GM19324 (cell line): ENCODE measurements around the gene TMEM86A.
"Not testable (repeated sequence)": the region's sequence is repeated elsewhere in the genome, so short reads cannot be mapped to it uniquely, and the experiment has no call there.

Experiments used
- ATAC-seq: cut with Tn5 transposase; IDR thresholded peaks from one replicate; pipeline ENCODE4 v1.9.1; 2021; ENCODE audit warnings: mild to moderate bottlenecking, moderate library complexity; ENCODE audit not compliant: unreplicated experiment, low FRiP score

The TMEM86A gene, protein sequence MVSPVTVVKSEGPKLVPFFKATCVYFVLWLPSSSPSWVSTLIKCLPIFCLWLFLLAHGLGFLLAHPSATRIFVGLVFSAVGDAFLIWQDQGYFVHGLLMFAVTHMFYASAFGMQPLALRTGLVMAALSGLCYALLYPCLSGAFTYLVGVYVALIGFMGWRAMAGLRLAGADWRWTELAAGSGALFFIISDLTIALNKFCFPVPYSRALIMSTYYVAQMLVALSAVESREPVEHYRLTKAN

DNA sequence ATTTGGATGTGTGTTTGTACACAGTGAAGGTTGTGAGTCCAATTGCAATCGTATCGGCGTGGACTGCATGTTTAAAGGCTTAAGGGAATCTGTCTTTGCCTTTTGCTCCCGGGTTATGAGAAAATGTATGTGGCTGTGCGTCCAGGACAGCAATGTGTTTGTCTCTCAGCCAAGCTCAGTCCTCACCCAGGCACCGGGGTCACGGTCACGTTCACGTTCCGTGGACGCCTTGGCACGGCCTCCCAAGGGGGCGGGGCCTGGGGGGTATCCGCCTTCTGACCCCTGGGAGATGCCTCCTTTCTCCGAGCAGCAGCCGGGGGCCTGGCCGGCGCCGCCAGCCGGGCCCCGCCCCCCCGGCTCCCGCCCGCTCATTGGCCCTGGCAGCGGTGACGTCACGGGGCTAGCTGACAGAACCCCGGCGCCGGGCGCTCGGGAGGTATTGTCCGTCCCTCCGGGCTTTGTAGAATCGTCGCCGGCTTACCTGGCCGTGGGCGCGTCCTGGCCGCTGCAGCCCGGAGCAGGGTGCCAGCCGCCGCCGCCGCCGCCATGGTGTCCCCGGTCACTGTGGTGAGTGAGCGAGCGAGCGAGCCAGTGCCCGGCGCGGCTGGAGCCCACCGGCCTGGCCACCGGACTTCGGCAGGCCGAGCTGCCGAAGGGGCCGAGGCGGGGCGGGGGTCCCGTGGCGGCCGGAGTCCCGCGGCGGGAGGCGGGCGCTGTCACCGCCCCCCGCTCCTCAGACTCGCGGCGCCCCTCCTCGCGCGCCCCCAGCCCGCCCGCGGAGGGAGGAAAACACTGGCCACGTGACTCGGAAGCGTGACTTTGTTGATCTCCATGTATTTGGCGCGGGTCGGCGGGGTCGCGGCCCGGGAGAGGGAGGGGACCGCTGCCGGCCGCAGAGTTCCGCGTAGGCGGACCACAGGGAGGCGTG is at the start of gene TMEM86A:
TMEM86A (plus strand) TSS at position 439 of the 928 bp plus-strand sequence; CDS start at position 547, 108 bp downstream.
- ATAC-seq = peak; percentile 92

DNA sequence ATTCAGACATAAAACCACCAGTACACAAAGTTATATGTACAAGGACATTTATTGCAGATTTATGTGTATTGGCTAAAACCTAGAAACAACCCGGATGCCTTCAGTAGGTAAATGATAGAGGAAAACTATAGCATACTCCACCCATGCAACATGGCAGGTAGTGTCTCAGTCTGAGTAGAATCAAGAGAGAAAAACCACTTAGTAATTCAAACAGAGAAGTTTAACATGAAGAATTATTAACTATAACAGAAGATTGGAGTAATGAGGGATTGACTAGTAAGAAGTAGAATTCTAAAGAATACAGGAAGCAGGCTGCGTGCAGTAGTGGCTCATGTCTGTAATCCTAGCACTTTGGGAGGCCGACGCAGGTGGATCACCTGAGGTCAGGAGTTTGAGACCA is 48.2 kb upstream of the TMEM86A start:
- ATAC-seq = no peak

DNA sequence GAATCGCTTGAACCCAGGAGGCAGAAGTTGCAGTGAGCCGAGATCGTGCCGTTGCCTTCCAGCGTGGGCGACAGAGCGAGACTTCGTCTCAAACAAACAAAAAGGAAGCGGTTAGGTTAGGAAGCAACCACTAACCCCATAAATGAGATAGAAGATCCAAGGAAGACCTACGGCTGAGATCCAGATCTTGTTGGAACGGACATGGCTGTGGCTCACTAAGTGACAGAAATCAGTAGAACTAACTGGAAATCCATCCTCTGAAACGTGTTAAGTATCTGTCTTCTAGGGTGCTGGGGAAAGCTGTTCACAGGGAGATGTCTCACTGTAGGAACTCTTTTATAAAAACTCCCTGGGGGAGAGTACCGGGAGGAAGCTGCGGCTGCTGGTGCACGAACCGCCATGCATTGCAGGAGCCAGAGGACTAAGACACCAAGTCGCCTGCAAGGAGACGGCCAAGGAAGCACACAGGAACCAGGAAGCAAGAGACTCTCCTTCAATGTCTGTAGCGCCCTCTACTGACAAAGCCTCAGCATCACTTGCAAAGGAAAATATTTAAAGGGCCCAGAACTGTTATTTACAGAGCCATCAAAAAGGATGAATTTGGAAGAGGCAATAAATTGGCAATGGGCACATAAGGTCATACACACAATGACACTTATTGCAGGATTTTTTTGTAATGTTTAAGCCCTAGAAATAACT is 47.6 kb upstream of the TMEM86A start:
- no peak for ATAC-seq

DNA sequence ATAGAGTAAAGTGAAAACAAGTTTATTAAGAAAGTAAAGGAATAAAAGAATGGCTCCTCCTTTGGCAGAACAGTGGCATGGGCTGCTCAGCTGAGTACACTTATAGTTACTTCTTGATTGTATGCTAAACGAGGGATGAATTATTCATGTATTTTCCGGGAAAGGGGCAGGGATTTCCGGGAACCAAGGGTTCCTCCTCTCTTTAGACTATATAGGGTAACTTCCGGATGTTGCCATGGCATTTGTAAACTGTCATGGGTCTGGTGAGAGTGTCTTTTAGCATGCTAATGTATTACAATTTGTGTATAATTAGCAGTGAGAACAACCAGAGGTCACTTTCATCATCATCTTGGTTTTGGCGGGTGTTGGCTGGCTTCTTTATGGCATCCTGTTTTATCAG is 40.9 kb upstream of the TMEM86A start:
- no peak for ATAC-seq

DNA sequence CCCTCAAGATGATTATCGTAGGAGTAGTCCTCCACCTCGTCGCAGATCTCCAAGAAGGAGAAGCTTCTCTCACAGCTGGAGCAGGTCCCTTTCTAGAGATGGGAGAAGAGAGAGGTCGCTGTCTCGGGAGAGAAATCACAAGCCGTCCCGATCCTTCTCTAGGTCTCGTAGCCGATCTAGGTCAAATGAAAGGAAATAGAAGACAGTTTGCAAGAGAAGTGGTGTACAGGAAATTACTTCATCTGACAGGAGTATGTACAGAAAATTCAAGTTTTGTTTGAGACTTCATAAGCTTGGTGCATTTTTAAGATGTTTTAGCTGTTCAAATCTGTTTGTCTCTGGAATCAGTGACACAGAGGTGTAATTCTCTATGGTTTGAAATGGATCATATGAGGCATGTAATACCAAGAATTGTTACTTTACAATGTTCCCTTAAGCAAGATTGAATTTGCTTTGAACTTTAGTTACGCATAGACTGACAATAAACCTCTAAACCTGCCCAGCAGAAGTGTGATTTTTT is 33.2 kb upstream of the TMEM86A start:
- ATAC-seq = not testable (repeated sequence)

DNA sequence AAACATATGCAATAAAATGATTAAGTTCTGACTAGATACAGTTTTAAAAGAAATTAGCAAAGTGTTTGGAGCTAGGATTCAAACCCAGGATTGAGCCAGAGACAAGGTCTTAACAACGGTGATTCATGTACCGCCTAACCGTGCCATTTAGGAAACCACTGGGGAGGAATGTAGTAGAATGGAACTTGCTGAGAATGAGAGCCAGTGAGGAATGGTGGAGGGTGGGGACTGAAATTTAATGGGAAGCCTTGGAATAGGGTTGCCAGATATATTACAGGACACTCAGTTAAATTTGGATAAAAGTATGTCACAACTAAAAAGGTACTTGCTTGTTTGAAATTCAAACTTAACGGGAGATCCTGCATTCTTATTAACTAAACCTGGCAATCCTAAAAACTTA is 30.4 kb upstream of the TMEM86A start:
- ATAC-seq = no peak

DNA sequence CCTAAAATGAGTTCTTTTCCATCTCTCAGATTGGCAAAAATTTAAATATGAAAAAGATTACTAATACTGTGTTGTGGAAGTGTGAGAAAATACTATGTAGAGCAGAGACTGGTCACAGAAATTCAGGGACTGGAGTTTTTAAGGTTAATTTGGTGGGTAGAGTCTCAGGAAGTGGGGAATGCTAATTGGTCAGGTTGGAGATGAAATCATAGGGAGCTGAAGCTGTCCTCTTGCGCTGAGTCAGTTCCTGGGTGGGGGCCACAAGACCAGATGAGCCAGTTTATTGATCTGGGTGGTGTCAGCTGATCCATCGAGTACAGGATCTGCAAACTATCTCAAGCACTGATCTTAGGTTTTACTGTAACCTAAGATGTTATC is 29.4 kb upstream of the TMEM86A start:
- no peak for ATAC-seq

DNA sequence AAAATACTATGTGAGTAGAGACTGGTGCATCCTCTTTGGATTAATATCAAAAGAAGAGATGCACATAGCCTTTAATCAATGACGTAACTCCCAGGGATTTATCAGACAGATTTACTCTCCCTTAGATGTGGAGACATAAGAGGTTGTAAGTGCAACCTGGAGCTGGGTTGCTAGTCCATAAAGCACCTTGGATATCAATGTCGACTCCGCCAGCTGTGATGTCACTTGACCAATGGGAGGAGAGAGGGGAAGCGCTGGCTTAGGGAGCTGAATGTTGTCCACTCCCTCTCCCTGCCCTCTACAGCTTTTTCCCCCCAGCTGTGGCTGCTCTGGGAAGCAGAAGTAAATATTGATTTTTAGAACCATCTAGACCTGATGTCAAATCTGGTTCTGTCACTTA is 28.9 kb upstream of the TMEM86A start:
- no peak for ATAC-seq

DNA sequence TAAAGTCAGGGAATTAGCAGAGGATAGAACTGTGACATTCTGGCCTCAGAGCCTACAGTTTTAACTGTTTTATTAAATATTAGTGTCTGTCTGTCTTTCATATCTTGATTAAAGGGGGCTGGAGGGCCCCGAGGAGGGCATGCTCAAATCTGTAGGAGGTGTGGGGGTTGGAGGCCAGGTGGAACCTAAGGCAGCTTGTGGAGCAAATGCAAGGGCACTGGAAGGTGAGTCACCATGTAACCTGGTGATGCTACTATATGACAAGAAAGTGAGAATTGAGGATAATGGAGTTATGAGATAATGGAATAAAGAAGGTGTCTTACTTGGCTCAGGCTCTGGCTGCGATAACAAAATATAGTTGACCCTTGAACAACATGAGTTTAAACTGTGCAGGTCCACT is 27.3 kb upstream of the TMEM86A start:
- ATAC-seq = no peak

DNA sequence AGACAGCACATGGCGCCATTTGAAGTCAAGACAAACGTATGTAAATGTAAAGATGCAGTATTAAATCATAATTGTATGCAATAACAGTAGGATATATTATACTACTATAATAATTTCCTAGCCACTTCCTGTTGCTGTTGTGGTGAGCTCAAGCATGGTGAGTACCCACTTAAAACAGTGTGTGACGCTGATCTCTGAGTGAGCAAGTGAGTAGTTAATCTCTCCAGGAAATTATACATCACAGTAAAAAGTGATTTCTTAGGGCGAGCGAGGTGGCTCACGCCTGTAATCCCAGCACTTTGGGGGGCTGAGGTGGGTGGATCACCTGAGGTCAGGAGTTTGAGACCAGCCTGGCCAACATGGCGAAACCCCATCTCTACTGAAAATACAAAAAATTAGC is 26.4 kb upstream of the TMEM86A start:
- not testable (repeated sequence) for ATAC-seq

DNA sequence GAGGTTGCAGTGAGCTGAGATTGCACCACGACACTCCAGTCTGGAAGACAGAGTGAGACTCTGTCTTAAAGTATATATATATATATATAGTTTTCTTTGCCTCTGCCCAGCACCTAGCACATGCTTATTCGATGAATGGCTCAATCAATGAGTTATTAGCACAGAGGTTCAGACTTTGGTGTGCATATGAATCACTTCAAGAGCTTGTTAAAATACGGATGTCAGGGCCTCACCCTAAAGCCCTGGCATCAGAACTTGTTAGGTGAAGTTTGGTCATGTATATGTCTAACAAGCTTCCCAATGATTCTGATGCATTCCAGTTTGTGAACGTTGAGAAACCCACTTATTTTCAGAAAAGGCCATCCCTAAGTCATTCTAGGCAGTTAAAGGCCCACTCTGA is 21.8 kb upstream of the TMEM86A start:
- no peak for ATAC-seq

DNA sequence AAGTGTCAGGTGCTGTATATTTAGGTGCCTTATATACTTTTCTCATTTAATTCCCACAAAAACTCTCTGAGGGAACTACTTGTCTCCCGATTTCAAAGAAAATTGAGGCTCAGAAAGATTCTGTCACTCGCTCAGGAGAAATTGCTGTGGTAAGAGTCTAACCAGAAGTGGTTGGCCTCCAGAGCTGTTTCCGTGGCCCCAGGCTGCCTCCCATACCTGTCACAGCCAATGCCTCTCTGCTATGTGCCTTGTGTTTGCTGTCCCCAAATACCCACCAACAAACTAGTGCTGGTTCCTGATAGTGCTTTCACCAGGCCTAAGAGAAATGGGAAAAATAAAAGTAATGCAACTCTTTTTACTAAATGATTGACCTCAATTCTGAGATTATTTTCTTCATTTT is 21.0 kb upstream of the TMEM86A start:
- ATAC-seq = no peak

DNA sequence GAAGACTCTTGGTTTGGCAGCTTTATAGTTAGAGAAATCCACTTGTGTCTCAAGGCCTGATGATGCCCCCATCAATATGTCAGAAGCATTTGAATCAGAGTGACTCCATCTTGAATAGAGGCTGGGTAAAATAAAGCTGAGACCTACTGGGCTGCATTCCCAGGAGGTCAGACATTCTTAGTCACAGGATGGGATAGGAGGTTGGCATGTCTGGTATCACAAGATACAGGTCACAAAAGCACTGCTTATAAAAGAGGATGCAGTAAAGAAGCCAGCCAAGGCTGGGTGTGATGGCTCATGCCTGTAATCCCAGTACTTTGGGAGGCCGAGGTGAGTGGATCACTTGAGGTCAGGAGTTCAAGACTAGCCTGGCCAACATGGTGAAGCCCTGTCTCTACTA is 16.6 kb upstream of the TMEM86A start:
- ATAC-seq = not testable (repeated sequence)

DNA sequence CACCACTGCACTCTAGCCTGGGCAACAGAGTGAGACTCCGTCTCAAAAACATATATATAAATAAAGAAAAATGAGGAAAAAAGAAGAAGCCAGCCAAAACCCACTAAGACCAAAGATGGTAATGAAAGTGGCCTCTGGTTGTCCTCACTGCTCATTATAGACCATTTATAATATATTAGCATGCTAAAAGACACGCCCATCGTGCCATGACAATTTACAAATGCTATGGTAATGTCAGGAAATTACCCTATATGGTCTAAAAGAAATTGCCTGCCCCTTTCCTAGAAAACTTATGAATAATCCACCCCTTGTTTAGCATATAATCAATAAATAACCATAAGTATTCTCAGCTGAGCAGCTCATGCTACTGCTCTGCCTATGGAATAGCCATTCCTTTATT is 16.1 kb upstream of the TMEM86A start:
- no peak for ATAC-seq

DNA sequence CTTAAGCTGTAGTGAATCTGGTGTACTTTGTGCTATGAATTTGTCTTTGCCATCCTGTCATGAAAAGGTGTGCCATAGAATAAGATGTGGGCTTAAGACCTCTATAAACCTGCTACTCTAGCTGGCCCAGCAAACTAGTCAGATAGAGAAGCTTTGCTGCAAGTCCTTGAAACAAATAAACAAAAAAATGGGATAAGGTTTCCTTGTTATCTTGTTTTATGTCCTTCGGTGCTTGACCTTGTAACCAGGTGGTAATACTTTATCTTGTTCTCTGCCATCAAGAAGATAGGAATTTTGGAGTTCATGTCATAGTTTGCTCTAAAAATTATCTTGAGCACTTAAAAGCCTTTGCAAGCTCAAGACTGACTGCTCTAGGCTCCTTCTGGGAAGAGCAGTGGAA is 14.3 kb upstream of the TMEM86A start:
- no peak for ATAC-seq

DNA sequence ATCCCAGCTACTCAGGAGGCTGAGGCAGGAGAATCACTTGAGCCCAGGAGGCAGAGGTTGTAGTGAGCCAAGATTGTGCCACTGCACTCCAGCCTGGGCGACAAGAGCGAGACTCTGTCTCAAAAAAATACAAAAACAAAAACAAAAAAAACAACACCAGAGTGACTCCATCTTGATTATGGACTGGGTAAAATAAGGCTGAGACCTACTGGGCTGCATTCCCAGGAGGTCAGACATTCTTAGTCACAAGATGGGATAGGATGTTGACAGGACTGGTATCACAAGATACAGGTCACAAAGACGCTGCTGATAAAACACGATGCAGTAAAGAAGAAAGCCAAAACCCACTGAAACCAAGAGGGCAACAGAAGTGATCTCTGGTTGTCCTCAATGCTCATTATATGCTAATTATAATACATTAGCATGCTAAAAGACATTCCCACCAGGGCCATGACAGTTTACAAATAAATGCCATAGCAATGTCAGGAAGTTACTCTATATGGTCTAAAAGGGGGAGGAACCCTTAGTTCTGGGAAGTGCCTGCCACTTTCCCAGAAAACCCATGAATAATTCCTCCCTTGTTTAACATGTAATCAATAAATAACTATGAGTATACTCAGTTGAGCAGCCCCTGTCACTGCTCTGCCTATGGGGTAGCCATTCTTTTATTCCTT is 7.0 kb upstream of the TMEM86A start:
- ATAC-seq = not testable (repeated sequence)

DNA sequence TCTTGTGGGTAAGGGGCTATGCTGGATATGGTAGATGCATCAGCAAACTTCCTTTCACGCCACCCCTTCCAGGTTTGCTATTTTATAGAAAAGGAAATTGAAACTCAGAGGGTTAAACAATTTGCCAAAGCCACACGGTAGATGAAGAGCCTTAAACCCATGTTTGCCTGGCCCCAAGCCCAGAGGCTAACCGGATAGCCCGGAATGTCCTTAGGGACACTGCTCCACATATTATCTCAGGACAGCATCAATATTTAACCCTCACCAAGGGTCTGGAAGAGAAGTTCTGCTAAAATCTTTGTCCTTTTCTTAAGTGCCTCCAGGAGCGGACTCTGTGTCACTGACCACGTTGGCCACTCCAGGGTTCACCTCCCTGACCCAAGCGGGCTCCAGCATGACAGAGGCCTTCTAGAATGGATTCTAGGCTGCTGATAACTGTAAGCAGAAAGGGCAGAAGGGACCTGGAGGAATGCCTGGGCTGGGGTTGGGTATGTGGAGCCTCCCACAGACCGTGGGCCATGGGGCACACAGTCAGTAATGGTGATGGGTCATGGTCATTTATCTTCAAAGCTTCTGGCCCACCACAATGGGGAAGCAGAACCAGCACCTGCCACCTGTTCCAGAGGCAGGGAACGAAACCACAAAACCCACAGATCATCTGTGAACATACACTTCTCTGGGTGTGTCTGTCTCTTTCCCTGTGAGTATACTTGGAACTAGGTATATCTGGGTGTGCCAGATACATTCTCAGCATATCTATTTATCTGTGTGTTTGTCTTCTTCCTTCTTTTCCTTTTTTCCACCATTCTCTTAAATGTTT is 5.4 kb upstream of the TMEM86A start:
- no peak for ATAC-seq

DNA sequence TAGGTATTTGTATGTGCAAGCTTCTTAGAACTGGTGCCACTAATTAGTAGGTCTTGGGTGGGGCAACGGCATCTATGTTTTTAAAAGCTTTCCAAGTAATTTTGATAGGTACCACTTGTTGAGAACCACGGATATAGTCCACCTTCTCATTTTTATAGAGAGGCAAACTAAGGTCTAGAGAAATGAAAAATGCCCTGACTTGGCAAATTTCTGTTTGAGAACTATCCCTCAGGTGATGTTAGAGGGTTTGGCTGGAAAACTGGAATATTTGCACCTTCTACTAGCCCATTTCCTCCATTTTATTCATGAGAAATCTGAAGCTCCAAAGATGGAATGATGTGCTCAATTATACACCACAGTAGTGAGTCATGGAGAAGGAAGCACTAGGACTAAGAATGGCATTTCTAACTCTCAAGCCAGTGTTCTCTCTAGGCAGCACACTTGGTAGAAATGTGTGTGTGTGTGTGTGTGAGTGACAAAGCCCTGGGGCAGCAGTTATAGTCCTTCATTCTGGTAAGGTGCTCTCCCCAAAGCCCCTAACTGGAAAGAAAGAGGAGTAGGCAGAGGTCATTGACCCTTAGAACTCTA is 1.8 kb upstream of the TMEM86A start:
- ATAC-seq = no peak

DNA sequence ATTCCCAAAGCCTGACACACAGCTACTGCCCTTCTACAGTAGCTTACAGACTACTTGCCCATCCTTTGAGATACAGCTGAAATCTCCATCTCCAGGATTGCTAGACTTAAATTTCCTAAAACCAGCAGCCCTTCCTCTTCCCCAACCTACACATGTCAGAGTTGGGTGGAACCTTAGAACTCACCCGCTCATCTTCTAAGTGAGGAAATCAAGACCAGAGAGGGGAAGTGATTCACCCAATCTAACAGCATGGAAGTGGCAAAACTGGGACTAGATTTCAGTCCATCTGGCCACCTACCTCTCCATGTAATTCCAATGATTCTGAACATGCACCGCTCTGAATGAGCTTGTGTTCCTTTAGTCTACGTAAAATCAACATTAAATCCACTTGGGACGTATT is 1.0 kb upstream of the TMEM86A start:
- no peak for ATAC-seq
